Gastrocnemius medialis (tissue), 4 donors: ENCODE data around the gene PLA2G4A. TPM values are rescaled to one million over a fixed set of nuclear protein-coding genes. Genes with fewer than 3 reads are reported as not detected.

Source experiments
- ATAC-seq, 2 donors: fragments of 150-250 bp; one replicate each; pipeline ENCODE4 v1.9.1; 2016
- DNase-seq, 2 donors: peaks; one replicate each; pipeline ENCODE4 v3.0.0-alpha.2; 2019
- H3K27ac ChIP-seq, 4 donors: fragments of 200-600 bp; sonication (generic); 1 replicate in 1 of 4; 2 replicates in 3 of 4; pipeline ENCODE4 v1.5.1; 2016 to 2018; ENCODE audit warnings: mild to moderate bottlenecking in 2 of 4, moderate library complexity in 1 of 4
- H3K27me3 ChIP-seq, 3 donors: fragments of 200-600 bp; sonication (generic) in 2 of 3; 1 replicate in 1 of 3; 2 replicates in 2 of 3; pipeline versions ENCODE4 v1.5.1 to v1.6.0; 2016 to 2019; ENCODE audit warnings: mild to moderate bottlenecking in 1 of 3, moderate library complexity in 1 of 3
- H3K36me3 ChIP-seq, 2 donors: fragments of 200-600 bp; sonication (generic) in 1 of 2; one replicate each; pipeline ENCODE4 v1.5.1; 2017 to 2018
- H3K4me1 ChIP-seq, 2 donors: fragments of 200-600 bp; sonication (generic) in 1 of 2; one replicate each; pipeline ENCODE4 v1.5.1; 2016 to 2017; ENCODE audit warnings: mild to moderate bottlenecking in 2 of 2
- H3K4me3 ChIP-seq, 4 donors: fragments of 200-600 bp; sonication (generic) in 3 of 4; 1 replicate in 1 of 4; 2 replicates in 3 of 4; pipeline ENCODE4 v1.5.1; 2016 to 2019; ENCODE audit warnings: mild to moderate bottlenecking in 2 of 4
- H3K9me3 ChIP-seq, 3 donors: fragments of 200-600 bp; sonication (generic) in 2 of 3; 1 replicate in 1 of 3; 2 replicates in 2 of 3; pipeline ENCODE4 v1.5.1; 2016 to 2019
- POLR2A ChIP-seq, 2 donors: fragments of 450-650 bp; IDR thresholded peaks; one replicate each; pipeline ENCODE4 v1.6.1; 2017; ENCODE audit warnings: antibody characterized with exemption in 2 of 2, mild to moderate bottlenecking in 2 of 2, moderate library complexity in 2 of 2
- in situ Hi-C, 4 donors: fragments of 200-750 bp; cut with MboI; loops; one replicate each; pipeline versions ENCODE4 v1.15.0 to v1.8.0; 2017; ENCODE audit warnings: low sequenced_read_pairs in 4 of 4
- intact Hi-C: fragments of 100-400 bp; cut with DNase I; formaldehyde crosslinking; loops from one replicate; pipeline ENCODE4 v1.15.1; 2023; ENCODE audit warnings: low total_unique reads
- total RNA-seq, 4 donors: library from RNA; depleted of rRNA; stranded (reverse); fragments of >200 nt; gene quantifications; one replicate each; pipeline versions ENCODE4 v1.1.0 to v1.2.3, GENCODE V29; 2016
- TF ChIP-seq, protein P1 (sequence below), 5 experiments: fragments of 450-650 bp in 3 of 5; fragments of 200-600 bp in 2 of 5; sonication (generic) in 2 of 5; IDR thresholded peaks in 4 of 5; conservative IDR thresholded peaks in 1 of 5; 1 replicate in 4 of 5; 2 replicates in 1 of 5; pipeline ENCODE4 v1.5.1; 2016 to 2019; ENCODE audit warnings: antibody characterized with exemption in 5 of 5, mild to moderate bottlenecking in 3 of 5, moderate library complexity in 3 of 5

The PLA2G4A gene
- total RNA-seq, 4 donors from 2014 or later = 0.44 to 0.95 (median 0.75) TPM

DNA sequence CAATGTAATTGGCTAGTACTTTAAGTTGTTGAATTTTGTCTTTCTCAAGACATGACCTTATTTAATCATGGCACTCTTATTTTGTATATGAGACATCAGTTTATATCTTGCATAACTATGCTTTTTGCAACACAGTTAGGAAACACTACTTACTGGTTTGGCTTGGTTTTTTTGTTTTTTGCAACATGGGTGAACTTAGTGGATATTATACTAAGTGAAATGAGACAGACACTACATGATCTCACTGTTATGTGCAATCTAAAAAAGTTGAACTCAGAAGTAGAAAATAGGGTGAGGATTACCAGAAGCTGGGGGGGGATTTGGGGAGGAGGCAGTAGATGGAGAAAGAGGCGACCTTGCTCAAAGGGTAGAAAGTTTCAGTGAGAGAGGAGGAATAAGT, 132.1 kb downstream of the PLA2G4A start:
- Histone ChIP-seq H3K27ac (no peak overlapping the region), H3K4me1 (no peaks in the 10 kb centered on the region), H3K4me3 (no peak overlapping the region), H3K9me3 (no peaks in the 10 kb centered on the region), H3K27me3 (no peaks in the 10 kb centered on the region), H3K36me3 (no peaks in the 10 kb centered on the region)
- in situ Hi-C loops = no loop called here
- intact Hi-C loops = no loop called here
- no peak for TF ChIP-seq POLR2A (IDR thresholded peaks at IDR 0.05)
- TF ChIP-seq, protein P1, sequence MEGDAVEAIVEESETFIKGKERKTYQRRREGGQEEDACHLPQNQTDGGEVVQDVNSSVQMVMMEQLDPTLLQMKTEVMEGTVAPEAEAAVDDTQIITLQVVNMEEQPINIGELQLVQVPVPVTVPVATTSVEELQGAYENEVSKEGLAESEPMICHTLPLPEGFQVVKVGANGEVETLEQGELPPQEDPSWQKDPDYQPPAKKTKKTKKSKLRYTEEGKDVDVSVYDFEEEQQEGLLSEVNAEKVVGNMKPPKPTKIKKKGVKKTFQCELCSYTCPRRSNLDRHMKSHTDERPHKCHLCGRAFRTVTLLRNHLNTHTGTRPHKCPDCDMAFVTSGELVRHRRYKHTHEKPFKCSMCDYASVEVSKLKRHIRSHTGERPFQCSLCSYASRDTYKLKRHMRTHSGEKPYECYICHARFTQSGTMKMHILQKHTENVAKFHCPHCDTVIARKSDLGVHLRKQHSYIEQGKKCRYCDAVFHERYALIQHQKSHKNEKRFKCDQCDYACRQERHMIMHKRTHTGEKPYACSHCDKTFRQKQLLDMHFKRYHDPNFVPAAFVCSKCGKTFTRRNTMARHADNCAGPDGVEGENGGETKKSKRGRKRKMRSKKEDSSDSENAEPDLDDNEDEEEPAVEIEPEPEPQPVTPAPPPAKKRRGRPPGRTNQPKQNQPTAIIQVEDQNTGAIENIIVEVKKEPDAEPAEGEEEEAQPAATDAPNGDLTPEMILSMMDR (IDR thresholded peaks at IDR 0.05 in 4 of 5, conservative IDR thresholded peaks at IDR 0.05 in 1 of 5) = no peak
- DNase-seq = no peak
- ATAC-seq = no peak

DNA sequence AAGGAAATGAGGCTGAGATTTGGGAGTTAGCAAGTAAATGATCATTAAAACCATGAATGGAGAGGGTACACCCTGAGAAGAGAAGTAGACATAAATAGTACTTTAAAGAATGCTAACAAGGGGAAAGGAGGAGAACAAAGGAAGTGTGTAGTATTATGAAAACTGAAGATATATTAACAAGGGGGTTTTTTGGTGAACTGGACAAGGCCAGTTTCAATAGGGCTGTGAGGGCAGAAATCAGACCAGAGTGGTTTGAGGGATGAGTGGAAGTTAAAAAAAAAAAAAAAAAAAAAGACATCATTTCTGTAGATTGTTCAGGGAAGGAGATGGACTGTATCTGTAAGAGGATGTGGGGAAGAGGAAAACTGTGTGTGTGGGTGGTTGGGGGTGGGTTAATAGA, 137.1 kb downstream of the PLA2G4A start:
- intact Hi-C loops (no loop called here), in situ Hi-C loops (no loop called here)
- Histone ChIP-seq H3K27me3 (no peaks in the 10 kb centered on the region), H3K4me1 (no peaks in the 10 kb centered on the region), H3K27ac (no peak overlapping the region), H3K9me3 (no peaks in the 10 kb centered on the region), H3K4me3 (no peak overlapping the region), H3K36me3 (no peaks in the 10 kb centered on the region)
- DNase-seq (no peak), ATAC-seq (no peak)
- no peak for TF ChIP-seq POLR2A (IDR thresholded peaks at IDR 0.05)
- TF ChIP-seq, protein P1 (IDR thresholded peaks at IDR 0.05 in 4 of 5, conservative IDR thresholded peaks at IDR 0.05 in 1 of 5) = no peak

DNA sequence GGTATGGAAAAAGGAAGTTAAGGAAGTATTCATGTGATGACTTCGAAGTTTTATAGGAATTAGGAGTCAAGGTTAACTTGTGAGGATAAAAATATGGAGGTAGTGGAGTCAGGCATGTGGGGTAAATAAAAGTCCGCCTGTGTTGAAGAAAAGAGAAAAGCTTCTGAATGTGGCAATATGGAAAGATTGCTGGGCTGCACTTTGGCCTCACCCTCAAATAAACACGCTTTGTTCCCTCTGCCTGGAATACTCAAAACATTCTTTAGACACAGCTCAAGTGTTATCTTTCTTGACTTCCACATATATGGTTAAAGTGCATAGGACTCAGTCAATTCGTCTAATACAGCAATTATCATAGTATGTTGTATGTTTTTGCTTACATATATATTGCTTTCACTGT, 137.7 kb downstream of the PLA2G4A start:
- Histone ChIP-seq H3K27ac (no peak overlapping the region), H3K36me3 (no peaks in the 10 kb centered on the region), H3K9me3 (no peaks in the 10 kb centered on the region), H3K4me1 (no peaks in the 10 kb centered on the region), H3K27me3 (no peaks in the 10 kb centered on the region), H3K4me3 (no peak overlapping the region)
- intact Hi-C loops (no loop called here), in situ Hi-C loops (no loop called here)
- ATAC-seq (no peak), DNase-seq (no peak)
- TF ChIP-seq POLR2A (IDR thresholded peaks at IDR 0.05) = no peak
- TF ChIP-seq, protein P1 (IDR thresholded peaks at IDR 0.05 in 4 of 5, conservative IDR thresholded peaks at IDR 0.05 in 1 of 5) = no peak

DNA sequence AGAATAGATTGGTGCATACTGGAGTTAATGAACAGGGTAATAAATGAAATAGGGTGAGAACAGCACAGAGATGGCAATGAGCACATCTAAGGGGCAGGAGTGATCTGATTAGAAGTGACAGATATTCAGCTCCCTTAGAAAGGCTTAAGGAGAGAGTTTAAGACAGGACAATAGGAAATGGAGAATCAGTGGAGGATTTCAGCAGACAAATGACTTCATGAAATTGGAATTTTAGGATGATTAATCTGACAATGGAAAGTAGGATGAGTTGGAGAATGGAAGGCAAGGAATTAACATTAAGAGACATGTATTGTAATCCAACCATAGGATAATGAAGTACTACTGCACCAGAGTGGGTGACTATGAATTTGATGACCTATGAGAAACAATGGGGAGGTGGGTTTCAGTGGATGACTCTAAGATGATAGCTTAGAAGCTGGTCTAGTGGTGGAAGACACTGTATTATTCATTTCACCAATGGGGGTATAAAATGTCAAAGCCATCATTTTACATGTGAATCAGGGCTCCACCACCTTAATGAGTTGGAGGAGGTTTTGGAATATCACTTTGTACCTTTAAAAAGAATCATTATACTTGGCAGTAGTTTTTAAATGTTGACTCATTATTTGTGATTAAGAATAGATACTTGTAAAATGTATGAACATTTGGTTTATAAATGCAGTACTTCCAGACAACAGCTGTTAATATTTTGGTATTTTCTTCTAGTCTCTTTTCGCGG, 139.1 kb downstream of the PLA2G4A start:
- intact Hi-C loops (no loop called here), in situ Hi-C loops (no loop called here)
- TF ChIP-seq POLR2A (IDR thresholded peaks at IDR 0.05) = no peak
- TF ChIP-seq, protein P1 (IDR thresholded peaks at IDR 0.05 in 4 of 5, conservative IDR thresholded peaks at IDR 0.05 in 1 of 5) = no peak
- Histone ChIP-seq H3K9me3 (no peaks in the 10 kb centered on the region), H3K36me3 (no peaks in the 10 kb centered on the region), H3K4me1 (no peaks in the 10 kb centered on the region), H3K27me3 (no peaks in the 10 kb centered on the region), H3K4me3 (no peak overlapping the region), H3K27ac (no peak overlapping the region)
- DNase-seq = no peak
- no peak for ATAC-seq
